ENCODE data around the gene TBC1D9B. TPM values are rescaled to one million over a fixed set of nuclear protein-coding genes. Genes with fewer than 3 reads are reported as not detected.

Gene TBC1D9B
- total RNA-seq, 1 donor from 2014 or later = 41.3 TPM

- intact Hi-C loops (cut with DNase I) = no loop called here
- no peak for DNase-seq (ENCODE audit: low spot score)
These were observed 16.7 kb downstream of the TBC1D9B start for GRCh38 chr5:179890751-179891682.

GRCh38 chr5:179889885-179890284 lies 17.8 kb downstream of the TBC1D9B start:
- DNase-seq (ENCODE audit: low spot score) = no peak

DNA sequence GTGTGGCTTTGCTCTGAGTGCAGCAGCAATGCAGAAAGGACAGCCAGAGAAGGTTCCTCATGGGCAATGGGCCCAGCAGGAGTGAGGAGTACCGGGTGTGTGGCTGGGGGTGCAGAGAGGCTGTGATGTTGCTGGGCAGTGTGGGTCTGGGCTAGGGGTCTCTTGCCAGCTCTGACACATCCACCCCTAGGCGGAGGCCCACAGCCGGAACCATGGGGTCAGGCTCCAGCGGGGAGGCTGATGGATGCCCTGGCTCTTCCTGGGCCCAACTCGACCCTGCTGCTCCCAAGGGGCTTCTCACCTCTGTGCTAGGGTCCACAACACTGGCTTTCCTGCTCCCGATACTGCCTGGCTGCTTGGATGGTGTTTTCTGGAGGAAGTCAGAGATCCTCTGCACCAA lies 19.9 kb downstream of the TBC1D9B start:
- intact Hi-C loops (cut with DNase I) = no loop called here
- DNase-seq (ENCODE audit: low spot score) = no peak

More at GRCh38 chr5:179889885-179890284, 17.8 kb downstream of the TBC1D9B start:
- intact Hi-C loops (cut with DNase I) = no loop called here

- intact Hi-C loops (cut with DNase I) = no loop called here
- no peak for DNase-seq (ENCODE audit: low spot score)
These were observed 20.6 kb downstream of the TBC1D9B start for GRCh38 chr5:179887095-179887494.

GRCh38 chr5:179886190-179886911 lies 21.3 kb downstream of the TBC1D9B start:
- DNase-seq (ENCODE audit: low spot score) = no peak
- intact Hi-C loops (cut with DNase I) = no loop called here

GRCh38 chr5:179885491-179886090 lies 22.1 kb downstream of the TBC1D9B start:
- intact Hi-C loops (cut with DNase I) = no loop called here
- no peak for DNase-seq (ENCODE audit: low spot score)

DNA sequence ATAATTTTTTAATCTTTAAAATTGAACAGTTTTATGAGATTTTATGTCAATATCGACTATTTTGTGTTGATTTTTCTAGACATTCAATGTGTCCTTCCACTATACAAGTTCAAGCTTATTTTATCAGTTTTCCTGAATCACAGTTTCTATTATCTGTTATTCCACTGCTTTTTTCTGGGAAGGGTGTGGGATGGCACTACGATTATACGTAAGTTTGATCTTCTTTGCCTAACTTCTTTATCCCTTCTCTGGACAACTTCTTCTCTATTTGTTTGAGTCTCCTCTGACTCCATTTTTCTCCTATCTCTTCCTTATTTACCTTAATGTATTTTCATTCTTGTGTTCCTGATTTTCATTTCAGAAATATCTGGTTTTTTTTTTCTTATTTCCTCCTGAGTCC lies 24.5 kb downstream of the TBC1D9B start:
- no peak for DNase-seq (ENCODE audit: low spot score)
- intact Hi-C loops (cut with DNase I) = no loop called here

DNA sequence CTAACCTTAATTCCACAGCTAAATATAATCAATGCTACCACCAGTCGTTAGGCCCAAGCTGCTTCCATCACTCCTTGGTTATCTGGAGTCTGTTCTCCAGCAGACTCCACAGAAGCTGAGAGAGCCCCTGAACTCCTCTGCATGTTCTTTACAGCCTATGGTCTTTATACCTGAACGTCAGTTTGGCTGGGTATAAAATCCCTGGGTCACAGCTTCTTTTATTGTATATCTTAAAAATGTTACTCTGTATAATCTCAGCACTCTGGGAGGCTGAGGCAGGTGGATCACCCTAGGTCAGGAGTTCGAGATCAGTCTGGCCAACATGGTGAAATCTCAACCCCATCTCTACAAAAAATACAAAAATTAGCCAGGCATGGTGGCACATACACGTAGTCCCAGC lies 25.4 kb downstream of the TBC1D9B start:
- DNase-seq (ENCODE audit: low spot score) = no peak
- intact Hi-C loops (cut with DNase I) = no loop called here

DNA sequence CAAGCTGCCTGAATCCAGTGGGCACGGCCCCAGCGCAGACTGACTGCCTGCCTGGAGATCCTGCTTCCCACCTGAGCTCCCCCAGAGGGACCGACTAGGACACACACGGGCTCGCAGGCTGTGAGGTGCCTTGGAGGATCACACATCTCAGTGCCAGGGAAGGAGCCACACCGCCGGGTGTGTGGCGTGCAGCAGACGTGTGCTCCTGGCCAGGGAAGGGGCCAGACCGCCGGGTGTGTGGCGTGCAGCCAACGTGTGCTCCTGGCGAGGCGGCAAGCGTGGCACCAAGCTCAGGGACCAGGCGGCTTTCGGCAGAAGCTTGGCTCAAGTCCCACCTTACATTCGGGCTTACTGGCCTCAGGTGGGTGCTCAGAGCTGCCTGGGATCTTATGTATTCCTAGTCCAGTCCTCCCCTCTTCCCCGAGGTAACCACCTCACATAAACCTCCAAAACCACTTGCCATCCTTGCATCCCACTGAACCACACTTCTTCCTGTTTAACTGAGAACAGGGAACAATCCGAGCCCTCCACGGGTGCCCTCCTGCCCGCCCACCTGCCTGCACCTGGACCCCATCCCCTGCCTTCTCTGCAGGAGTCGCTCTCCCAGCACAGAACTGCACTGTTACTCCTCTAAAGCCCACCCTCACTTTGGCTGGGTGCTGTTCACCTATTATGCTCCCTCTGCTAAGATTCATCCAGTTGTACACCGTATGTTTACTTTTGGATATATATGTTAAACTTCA lies 26.7 kb downstream of the TBC1D9B start:
- intact Hi-C loops (cut with DNase I) = no loop called here
- no peak for DNase-seq (ENCODE audit: low spot score)

DNA sequence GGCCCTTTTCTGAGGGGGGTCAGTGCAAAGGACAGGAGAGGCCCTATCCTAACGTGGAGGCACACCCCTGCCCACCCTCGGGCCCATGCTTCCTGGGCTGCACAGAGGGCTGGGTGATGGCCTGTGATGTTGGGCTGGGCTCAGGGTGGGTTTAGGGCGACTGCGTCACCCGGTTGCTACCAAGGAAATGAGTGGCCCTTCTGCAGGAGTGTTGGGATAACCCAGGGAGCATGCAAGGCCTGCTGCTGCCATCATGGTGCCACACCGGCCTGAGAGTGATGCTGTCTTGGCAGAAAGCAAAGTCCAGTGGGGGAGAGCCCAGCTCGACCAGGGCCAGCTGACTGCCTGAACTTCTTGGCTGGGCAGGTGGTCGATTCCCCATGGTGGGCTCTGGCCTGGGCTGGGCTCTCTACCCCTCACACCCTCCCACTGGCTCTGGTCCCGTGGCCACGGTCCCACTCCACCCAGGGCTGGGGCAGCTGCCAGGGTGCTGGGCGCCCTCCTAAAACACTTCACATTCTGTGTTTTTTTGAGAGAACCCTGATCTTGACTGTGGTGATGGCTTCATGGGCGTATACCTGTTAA lies 27.5 kb downstream of the TBC1D9B start:
- intact Hi-C loops (cut with DNase I) = no loop called here
- no peak for DNase-seq (ENCODE audit: low spot score)

DNA sequence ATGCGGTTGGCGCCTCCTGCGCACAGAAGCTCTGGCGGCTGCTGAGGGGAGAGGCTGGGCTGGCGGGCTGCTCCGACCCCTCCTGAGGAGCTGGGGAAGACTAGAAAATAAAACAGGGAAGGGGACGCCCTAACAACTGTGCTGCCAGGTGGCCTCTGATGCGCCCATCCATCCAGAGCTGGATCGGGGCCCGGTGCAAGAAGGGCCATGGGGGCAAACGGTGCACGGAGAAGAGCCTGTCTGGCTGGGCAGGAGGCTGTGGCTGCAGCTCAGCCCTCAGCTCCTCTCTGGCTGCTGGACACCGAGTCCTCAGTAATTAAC lies 28.0 kb downstream of the TBC1D9B start:
- DNase-seq (ENCODE audit: low spot score) = no peak
- intact Hi-C loops (cut with DNase I) = no loop called here

- DNase-seq (ENCODE audit: low spot score) = no peak
- intact Hi-C loops (cut with DNase I) = no loop called here
These were observed 28.6 kb downstream of the TBC1D9B start for GRCh38 chr5:179879003-179879689.

DNA sequence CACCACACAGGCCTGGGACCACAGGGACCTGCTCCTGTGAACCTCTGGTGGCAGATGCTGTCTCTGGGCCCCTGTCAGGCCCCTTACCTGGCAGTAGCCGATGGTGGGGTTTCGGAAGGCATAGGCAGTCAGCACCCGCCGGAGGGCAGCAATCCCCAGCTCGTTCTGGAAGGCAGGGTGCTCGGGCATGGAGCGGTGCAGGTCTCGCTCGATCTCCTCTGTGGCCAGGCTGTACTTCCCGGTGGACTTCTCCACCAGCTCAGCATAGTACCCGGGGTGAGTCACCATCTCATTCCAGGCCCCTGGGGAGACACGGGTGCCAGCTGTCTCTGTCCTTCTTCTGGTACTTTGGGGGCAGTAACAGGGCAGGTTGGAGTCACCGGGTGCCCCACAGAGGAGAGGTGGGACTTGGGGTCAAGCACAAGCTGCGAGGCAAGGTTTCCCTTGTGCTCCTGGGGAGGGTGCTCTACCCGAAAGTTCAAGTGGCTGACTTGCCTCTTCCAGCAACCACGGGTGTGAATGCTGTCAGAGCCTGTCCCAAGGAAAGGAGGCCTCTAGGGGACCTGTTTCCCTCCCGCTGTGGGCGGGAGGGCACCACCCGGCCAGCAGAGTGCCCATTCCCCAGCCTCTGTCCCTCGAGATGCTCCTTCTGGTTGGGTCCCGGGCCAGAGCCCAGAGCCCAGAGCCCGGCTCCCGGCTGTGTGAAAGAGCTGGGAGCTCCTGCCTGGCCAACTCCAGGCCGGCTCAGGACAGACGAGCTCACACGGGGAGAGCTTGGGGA lies 29.3 kb downstream of the TBC1D9B start:
- DNase-seq (ENCODE audit: low spot score) = no peak
- intact Hi-C loops (cut with DNase I) = no loop called here

DNA sequence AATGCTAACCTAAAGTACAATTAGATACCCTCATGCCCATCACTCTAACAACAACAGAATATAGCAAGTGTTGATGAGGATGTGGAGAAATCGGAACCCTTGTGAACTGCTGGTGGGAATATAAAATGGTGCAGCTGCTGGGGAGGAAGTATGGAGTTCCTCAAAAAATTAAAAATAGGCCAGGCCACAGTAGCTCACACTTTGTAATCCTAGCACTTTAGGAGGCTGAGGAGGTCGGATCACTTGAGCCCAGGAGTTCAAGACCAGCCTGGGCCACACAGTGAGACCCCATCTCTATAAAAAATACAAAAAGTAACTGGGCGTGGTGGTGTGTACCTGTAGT lies 31.1 kb downstream of the TBC1D9B start:
- no peak for DNase-seq (ENCODE audit: low spot score)
- intact Hi-C loops (cut with DNase I) = no loop called here

GRCh38 chr5:179875741-179876609 lies 31.7 kb downstream of the TBC1D9B start:
- intact Hi-C loops (cut with DNase I) = no loop called here
- no peak for DNase-seq (ENCODE audit: low spot score)

- intact Hi-C loops (cut with DNase I) = no loop called here
- DNase-seq (ENCODE audit: low spot score) = no peak
These were observed 33.0 kb downstream of the TBC1D9B start for GRCh38 chr5:179874536-179875292.

DNA sequence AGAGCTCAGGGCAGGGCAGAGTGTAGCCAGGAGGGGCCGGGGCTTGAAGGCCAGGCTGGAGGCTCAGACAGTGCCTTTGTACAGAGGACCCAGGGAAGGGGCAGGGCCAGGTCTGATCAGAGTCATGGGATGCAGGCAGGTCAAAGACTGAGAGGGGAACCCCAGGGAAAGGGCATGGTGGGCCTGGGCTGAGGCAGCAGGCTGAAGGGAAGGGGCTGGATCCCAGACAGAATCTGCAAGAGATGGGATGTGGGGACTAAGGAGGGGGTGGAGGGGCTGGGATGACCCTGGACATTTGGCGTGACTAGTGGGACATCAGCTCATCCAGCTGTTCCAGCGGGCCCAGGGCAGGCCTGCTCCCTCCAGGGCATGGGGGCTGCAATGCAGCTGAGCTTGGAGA lies 33.6 kb downstream of the TBC1D9B start:
- intact Hi-C loops (cut with DNase I) = no loop called here

More for the DNA sequence above, 33.6 kb downstream of the TBC1D9B start:
- DNase-seq (ENCODE audit: low spot score) = no peak
